GM11168 (cell line): ENCODE measurements around the gene FAM118A.

ENCODE experiments used
- in situ Hi-C: fragments of 300-500 bp; cut with MboI; formaldehyde crosslinking; loops from one replicate; pipeline ENCODE4 v1.12.0; 2022; ENCODE audit warnings: low sequenced_read_pairs; ENCODE audit not compliant: unreplicated experiment

The FAM118A gene

GRCh38 chr22:45306139-45306538 lies 3.6 kb upstream of the FAM118A start:
- in situ Hi-C loops, result no loop called here

GRCh38 chr22:45308391-45308956 lies 1.3 kb upstream of the FAM118A start:
- in situ Hi-C loops, result no loop called here

- in situ Hi-C loops, result no loop called here
These were observed 745 bp upstream of the FAM118A start for GRCh38 chr22:45308957-45309421.

- in situ Hi-C loops, result no loop called here
These were observed 720 bp downstream of the FAM118A start for GRCh38 chr22:45310331-45310976.

DNA sequence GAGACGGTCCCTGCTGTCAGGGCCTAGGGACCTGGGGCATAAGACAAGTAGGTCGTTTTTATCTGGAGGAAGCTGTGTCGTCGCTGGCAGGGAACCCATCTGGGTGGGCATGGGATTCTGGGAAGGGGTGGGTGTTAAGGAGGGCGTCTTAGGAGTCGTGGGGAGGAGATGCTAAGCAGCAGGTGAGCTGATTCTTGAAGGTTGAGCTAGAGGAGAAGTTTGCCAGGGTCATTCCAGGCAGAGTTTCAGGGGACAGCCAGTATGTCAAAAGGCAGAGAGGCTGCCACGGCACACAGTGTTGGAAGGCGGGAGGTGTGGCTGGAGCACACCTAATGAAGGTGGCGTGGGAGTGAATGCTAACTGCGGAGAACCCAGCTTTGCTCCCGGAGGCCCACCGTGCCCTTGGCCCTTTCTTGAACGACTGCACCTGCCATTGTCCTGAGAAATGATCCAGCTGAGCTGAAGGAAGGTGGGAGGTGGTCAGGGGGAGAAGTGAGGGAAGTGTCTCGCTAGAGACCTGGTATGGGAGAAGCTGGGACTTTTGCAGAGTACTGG lies 1.3 kb downstream of the FAM118A start:
- in situ Hi-C loops, result no loop called here

- in situ Hi-C loops, result no loop called here
These were observed 2.7 kb downstream of the FAM118A start for GRCh38 chr22:45312415-45312814.

DNA sequence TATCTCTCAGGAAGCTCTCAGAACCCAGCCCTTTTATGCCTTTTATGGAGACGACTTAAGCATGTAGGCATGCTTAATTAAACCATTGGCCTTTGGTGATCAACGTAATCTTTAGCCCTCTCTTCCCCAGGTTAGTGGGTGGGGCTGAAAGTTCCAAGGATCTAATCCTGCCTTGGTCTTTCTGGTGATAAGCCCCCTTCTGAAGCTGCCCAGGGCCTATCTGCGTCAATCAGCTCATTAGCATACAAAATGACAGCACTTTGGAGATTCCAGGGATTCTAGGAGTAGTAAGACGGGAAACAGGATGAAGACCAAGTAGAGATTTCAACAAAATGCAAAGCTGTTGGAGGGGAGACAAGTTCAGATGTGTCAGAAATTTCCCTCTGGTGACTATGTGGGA lies 3.1 kb downstream of the FAM118A start:
- in situ Hi-C loops, result no loop called here

DNA sequence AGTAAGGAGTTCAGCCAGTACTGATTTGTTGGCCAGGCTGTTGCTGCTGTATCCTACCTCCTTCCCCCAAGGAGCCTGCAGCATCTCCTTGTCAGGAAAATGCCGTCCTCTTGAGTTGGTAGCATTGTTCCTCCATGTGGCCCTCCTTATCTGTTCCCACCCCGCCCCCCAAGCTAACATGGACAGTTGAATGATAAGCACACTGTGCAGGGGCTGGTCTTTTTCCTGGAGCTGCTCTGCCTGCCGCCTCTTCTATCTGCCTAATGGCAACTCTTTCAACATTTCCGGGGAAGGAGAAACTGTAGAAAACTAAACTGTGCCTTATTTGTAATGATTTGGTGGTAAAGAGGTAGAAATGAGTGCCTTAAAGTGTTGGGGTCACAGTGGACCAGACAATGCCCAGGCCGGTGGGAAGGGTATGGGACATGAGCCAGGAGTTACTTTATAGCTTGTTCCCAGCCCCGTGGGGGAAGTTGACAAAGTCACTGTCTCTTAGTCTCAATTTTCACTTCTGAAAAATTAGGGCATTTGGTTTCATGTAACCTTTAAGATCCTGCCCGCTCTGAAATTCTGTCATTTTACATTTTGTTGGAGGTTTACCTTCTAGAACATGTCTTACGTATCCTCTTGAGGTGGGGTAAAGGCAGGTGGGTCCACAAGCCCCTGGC lies 4.5 kb downstream of the FAM118A start:
- in situ Hi-C loops, result no loop called here

- in situ Hi-C loops, result no loop called here
These were observed 5.1 kb downstream of the FAM118A start for GRCh38 chr22:45314786-45315185.

- in situ Hi-C loops, result no loop called here
These were observed 7.2 kb downstream of the FAM118A start for GRCh38 chr22:45316796-45317526.

DNA sequence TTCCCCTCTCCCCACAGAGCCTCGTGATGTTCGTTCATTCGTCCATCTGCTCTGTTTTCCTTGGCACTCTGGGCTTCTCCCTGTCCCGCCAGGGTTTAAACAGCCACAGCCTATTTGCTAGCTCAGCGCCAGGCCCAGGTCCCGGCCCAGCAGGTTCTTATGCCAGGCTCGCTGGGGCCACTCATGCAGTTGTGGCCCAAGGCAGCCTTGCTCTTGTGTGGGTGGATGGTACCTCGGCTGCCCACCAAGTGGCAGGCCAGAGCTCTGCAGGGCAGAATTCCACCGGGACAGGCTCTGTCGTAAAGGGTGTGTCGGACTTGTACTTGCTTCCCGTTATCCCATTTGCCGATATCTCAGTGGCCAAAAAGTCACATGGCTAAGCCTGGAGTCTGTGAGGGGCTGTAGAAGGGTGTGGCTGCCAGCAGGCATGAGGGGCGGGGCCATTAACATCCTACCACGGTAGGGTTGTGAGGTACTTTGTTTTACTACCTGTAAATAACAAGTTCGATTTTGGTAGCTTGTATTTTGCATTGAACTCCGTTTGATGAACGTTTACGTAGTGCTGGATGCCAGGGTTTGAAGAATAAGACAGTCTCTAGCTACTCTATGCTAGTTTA lies 7.9 kb downstream of the FAM118A start:
- in situ Hi-C loops, result no loop called here

- in situ Hi-C loops, result no loop called here
These were observed 8.4 kb downstream of the FAM118A start for GRCh38 chr22:45318168-45318557.

- in situ Hi-C loops, result no loop called here
These were observed 9.0 kb downstream of the FAM118A start for GRCh38 chr22:45318558-45319323.

DNA sequence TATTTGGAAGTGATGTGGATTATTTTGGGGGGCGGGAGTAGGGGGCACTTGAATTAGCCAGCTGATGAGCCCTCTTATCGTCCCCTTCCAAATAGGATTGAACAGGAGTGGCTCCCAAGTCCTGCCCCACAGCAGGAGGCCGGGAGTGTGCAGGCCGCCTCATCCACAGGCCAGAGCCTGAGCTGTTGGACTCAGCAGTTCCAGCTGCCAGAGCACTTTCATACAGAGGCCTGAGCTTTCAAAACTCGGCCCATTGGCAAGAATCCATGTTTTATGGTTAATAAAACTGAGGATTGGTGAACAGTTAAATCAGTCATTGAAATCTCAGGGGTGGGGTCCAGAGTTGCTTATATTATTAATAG lies 9.6 kb downstream of the FAM118A start:
- in situ Hi-C loops, result no loop called here

DNA sequence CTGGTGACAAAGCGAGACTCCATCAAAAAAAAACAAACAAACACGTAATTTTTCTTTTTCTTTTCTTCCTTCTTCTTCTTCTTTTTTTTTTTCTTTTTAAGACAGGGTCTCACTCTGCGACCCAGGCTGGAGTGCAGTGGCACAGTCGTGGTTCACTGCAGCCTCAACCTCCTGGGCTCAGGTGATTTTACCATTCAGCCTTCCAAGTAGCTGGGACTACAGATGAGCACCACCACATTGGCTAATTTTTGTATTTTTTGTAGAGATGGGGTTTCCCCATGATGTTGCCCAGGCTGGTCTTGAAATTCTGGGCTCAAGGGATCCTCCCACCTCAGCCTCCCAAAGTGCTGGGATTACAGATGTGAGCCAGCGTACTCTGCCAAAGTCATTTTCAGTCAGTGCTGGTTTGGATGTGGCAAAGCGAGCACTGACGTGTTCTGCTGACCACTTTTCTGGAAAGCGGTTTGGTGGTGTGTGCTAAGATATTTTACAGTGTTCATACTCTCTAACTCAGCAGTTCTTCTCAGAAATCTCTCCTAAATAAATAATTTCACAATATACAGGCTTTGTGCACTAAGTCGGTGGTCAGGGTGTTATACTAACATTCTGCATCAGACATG lies 10.7 kb downstream of the FAM118A start:
- in situ Hi-C loops, result no loop called here

DNA sequence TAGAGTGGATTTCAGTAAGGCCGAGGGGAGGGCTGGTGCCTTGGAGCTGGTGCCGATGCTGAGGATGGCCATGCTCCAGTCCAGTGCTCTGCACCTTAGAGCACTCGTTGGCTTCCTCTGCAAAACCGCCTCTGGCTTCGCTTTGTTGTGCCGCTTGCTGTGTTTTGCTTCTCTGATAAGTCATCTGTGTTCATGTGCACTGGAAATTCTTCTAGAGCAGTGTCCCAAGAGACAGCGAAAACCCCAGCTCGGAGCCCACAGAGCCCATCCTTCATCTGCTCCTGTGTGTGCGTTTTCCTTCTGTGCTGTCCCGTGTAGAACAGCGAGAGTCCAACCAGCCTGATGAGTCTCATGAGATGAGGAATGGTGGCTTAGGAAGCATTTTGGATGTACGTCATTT lies 12.1 kb downstream of the FAM118A start:
- in situ Hi-C loops, result no loop called here

DNA sequence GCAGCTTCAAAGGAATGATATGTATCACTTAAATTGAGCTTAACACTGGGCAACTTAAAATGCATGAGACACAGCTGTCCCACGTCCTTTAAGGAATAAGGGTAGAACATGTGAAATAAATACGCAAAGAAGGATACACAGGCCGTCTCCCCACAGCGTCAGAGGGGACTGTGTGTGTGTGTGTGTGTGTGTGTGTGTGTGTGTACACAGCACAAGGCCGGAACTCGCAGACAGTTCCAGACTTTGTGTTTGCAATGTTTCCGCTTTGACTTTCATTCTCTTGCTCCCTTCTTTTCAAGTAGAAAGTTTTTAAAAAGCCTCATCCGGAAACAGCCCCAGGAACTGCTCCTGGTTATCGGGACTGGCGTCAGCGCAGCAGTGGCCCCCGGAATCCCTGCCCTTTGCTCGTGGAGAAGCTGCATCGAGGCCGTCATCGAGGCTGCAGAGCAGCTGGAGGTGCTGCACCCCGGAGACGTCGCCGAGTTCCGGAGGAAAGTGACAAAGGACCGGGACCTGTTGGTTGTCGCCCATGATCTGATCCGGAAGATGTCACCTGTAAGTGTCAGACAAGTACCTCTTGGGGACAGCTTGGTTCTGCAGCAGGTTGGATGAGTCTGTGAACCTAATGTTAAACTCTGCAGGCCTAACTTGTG lies 13.3 kb downstream of the FAM118A start:
- in situ Hi-C loops, result no loop called here

GRCh38 chr22:45323695-45324094 lies 14.0 kb downstream of the FAM118A start:
- in situ Hi-C loops, result no loop called here

GRCh38 chr22:45324311-45324711 lies 14.6 kb downstream of the FAM118A start:
- in situ Hi-C loops, result no loop called here
